GM12873 (cell line): ENCODE measurements around the gene FAM167B.

Experiments used
- TF ChIP-seq, protein P1 (sequence below): IDR thresholded peaks from 2 replicates; pipeline ENCODE4 v1.5.1; 2012; ENCODE audit warnings: low read depth, mild to moderate bottlenecking, moderate library complexity, low read length, control low read depth; ENCODE audit not compliant: insufficient read depth; ENCODE audit errors: missing control alignments

FAM167B gene

DNA sequence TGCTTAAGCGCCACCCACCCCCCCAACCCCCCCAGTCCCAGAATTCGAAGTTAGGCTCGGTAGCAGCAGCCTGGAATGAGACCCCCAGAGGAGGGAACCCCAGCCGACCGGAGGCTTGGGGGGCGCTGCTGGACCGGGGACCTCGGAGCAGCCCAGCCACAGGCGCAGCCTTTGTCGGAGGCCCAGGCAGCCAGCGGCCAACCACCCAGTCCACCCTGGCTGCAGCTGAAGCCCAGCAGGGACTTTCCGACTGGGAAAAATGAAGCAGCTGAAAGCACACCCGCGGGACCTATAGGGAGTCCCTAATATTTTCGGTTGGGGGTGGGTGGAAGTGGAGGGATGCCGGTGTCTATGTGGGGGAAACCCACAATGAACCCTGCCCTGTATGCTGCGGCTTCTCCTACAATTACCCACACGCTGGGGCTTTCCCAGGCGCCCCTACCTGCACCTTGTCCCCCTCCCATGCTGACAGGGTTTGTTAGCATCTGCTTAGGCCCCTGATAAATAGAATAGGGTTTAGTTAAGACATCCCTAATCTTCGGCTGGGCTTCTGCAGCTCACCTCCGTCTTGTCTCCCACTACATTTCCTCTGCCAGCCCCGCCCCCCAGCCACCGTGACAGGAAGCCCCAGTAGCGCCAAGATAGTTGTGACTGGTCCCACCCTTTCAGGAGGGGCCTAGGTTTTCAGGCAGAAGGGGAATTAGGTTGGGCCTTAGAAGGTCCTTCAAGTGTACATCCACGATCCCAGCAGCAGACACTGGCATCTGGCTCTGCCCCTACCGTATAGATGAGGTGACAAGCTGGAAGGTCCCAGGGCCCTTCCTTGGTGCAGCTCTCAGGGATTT, 45.8 kb upstream of the FAM167B start:
- TF ChIP-seq, protein P1, sequence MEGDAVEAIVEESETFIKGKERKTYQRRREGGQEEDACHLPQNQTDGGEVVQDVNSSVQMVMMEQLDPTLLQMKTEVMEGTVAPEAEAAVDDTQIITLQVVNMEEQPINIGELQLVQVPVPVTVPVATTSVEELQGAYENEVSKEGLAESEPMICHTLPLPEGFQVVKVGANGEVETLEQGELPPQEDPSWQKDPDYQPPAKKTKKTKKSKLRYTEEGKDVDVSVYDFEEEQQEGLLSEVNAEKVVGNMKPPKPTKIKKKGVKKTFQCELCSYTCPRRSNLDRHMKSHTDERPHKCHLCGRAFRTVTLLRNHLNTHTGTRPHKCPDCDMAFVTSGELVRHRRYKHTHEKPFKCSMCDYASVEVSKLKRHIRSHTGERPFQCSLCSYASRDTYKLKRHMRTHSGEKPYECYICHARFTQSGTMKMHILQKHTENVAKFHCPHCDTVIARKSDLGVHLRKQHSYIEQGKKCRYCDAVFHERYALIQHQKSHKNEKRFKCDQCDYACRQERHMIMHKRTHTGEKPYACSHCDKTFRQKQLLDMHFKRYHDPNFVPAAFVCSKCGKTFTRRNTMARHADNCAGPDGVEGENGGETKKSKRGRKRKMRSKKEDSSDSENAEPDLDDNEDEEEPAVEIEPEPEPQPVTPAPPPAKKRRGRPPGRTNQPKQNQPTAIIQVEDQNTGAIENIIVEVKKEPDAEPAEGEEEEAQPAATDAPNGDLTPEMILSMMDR: peak; percentile 7

DNA sequence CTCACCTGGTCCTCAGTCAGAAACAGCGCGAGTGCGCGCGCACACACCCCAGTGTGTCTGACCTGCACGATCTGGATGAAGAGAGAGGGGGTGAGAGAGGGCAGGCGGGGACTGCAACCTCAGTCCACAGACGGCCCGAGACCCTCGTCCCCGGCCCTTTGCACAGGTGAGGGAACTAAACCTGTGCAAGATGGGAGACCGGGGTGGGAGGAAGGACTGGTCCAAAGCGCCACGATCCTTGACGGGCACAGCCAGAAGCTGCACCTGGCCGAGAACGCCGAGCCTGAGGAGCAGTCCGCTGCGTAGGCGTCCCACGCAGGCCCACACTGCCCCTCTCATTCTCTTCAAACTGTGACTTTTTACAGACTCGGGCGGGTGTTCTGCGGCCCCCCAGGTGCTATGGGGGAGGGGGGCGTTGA, 42.1 kb upstream of the FAM167B start:
- TF ChIP-seq, protein P1: no peak

DNA sequence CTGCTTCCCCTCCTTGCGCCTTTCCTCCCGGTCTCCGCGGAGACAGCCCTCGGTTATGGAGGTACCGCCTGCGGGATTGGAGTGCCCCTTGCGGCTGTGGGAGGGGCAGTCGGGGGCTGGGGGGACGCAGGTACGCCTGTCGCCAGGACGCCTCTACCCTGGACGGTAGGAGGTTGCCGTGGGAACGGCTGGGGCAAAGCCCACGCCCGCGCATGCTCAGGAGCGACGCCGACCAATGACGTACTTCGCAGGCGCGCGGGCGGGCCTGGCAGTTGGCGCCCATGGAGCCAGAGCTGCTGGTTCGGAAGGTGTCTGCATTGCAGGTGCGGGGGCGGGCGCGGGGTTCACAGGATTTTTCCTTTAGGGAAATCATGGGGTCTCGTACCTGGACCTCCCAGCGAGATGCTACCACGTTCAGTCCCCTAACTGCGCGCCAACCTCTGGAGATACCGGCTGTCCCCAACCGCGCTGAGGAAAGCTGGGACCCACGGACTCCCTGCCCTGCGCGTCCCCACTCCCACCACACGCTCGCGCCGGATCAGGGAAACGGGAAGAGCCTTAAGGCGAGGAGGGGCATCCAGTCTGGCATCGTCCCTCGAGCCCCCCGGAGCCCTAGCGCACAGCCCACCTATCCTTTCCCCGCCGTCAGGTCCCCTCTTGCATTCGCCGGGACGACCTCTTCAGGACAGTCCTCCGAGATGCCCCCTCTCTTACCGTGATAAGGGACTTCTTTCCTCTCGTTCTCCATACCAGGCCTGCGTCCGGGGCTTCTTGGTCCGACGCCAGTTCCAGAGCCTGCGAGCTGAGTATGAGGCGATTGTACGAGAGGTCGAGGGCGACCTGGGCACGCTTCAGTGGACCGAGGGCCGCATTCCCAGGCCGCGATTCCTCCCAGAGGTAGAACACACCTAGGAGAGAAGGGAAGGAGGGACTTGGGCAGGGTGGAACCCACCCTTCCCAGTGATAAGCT, 41.3 kb upstream of the FAM167B start, which contains the start of gene IQCC:
TSS of gene IQCC (plus strand) at position 271 of the 970 bp plus-strand sequence. CDS start at position 282, 11 bp downstream.
- TF ChIP-seq, protein P1: no peak

DNA sequence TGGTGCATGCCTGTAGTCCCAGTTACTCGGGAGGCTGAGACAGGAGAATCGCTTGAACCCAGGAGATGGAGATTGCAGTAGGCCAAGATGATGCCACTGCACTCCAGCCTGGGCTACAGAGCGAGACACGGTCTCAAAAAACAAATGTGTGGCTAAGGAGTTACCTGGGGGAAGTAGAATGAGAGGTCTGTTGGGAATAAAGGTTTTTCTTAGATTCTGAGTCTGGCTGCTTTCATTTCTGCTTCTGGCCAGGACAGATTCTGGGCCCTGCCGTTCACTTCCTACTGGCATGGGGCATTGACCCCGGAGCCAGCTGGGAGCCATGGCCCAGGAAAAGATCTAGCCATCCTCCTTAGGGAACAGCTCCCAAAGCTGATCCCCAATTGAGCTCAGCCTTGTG, 38.6 kb upstream of the FAM167B start:
- TF ChIP-seq, protein P1: no peak

DNA sequence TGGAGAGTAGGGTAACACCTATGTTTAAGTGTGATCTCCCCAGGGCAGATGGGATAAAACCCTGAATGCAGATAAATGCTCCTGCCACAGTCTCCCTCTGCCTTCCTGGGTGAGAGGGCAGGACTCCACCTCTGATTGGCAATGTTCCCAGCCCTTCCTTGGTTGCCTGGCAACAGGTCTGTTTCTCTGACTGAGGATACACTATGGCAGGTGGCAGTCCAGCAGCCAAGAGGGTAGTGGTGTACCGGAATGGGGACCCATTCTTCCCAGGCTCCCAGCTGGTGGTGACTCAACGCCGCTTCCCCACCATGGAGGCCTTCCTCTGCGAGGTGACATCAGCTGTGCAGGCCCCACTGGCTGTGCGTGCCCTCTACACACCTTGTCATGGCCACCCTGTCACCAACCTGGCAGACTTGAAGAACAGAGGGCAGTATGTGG, 38.1 kb upstream of the FAM167B start, which contains the start of gene DCDC2B:
TSS of gene DCDC2B (plus strand) at position 199 of the 438 bp plus-strand sequence. CDS start at position 204, 5 bp downstream.
- TF ChIP-seq, protein P1: no peak

DNA sequence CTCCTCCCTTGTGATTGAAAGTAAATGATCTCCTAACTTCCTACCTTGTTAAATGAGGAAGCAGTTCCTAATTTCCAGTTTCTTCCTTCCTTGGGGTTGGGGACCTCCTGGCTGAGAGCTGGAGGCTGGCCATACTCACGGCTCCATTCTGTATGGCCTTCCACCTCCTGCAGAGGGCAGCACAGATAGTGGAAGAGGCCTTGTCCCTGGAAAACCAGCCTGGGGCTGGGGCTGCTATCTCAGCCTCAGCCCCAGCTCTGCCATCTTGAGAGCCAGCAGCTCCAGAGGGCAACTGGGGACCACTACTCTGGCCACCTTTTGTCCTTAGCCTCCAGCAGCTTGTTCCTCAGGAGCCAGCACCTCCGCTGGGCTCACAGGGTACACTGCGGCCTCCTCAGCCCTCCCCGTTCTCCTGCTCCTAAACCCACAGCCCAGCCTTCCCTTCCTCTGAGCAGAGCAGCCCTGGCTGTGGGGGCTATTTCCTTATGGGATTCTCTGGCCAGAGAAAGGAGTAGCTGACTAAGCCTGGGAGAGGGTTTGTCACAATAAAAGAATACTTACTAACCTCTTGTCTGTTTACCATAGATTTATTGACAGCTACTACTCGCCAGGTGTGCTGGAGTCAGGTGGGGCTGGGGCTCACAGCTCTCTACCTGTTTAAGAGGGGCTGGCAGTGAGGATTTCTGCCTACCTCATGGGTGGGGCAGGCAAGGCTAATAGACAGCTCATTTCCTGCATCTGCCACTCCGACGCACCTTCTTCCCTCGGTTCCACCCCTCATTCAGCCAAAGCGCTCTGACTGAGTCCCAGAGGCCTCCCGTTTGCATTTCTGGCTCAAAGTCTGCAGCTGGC, 31.2 kb upstream of the FAM167B start:
- TF ChIP-seq, protein P1: peak; percentile 88
